ENCODE results near the gene TAS1R1. TPM values are rescaled to one million over a fixed set of nuclear protein-coding genes. Genes with fewer than 3 reads are reported as not detected.

The TAS1R1 gene
- not detected in 2 replicates for total RNA-seq

DNA sequence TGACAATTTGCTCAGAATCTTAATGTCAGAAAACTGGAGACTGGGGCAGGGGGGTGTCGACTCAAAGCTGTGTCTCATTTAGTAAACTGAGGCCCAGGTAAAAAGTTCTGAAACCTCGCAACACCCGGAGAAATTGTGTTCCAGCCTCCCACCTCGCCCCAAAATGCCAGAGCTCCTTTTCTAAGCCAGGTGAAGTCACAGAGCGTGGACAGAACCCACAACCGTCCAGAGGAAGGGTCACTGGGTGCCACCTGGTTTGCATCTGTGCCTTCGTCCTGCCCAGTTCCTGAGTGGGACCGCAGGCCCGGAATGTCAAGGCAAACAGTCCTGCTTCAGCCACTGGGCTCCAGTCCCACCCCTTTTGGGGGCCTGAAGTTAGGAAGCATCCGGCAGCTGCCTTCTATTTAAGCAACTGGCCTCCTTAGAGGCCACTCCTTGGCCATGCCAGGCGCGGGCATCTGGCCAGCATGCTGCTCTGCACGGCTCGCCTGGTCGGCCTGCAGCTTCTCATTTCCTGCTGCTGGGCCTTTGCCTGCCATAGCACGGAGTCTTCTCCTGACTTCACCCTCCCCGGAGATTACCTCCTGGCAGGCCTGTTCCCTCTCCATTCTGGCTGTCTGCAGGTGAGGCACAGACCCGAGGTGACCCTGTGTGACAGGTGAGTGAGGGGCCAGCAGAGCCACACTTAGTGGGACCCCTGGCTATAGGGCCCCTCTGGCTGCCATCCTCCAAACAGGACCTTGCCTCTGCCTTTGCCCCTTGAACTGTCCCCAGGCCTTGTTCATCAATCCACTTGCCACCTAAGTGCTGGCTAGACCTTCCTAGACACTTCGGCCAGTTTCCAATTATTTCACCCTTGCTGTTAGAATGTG is at the start of gene TAS1R1:
TSS of gene TAS1R1 (plus strand) at position 401 of the 872 bp plus-strand sequence. CDS start at position 468, 67 bp downstream.
- intact Hi-C loops (cut with micrococcal nuclease) = loop anchor here (1.0 to 2.0 kb wide), 10 partner anchors 24 to 561 kb away; partner anchors contain the start of genes DNAJC11, PHF13, RNF207 and RPL22

DNA sequence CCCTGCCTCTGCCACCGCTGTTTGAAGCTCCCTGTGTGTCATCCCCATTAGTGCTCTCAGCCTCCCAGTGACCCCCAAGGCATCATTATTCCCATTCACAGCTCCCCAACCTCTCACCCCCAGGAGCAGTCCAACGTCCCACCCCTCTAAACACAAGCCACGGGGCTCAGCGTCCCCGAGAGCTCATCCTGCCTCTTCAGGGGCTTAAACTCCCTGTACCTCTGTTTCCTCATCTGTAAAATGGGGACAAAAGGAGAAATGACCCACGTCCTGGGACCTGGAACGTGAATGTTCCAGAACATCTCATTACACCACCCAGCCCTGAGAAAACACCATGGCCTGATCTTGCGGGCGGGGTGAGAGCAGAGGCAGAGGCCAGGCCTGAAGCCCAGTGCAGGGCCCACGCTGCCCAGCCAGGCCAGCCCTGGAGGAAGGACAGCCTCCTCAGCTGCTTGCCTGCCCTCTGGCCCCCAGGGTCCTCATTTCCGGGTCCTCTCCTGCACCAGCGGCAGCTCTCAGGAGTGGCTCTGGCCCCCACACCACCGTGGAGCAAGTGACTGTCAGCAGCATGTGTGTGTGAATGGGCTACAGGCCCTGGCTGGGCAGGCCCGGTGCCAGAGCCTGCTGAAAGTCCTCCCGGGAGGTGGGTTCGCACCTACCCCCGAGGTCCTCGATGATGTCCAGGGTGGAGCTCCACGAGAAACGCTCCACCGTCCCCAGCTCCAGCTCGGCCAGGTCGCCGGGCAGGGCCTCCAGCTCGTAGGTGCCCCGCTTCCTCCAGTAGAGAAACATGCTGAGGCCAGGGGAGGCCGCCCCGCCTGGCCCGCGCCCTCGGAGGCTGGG is 49.5 kb upstream of the TAS1R1 start:
- intact Hi-C loops (cut with micrococcal nuclease) = no loop called here

DNA sequence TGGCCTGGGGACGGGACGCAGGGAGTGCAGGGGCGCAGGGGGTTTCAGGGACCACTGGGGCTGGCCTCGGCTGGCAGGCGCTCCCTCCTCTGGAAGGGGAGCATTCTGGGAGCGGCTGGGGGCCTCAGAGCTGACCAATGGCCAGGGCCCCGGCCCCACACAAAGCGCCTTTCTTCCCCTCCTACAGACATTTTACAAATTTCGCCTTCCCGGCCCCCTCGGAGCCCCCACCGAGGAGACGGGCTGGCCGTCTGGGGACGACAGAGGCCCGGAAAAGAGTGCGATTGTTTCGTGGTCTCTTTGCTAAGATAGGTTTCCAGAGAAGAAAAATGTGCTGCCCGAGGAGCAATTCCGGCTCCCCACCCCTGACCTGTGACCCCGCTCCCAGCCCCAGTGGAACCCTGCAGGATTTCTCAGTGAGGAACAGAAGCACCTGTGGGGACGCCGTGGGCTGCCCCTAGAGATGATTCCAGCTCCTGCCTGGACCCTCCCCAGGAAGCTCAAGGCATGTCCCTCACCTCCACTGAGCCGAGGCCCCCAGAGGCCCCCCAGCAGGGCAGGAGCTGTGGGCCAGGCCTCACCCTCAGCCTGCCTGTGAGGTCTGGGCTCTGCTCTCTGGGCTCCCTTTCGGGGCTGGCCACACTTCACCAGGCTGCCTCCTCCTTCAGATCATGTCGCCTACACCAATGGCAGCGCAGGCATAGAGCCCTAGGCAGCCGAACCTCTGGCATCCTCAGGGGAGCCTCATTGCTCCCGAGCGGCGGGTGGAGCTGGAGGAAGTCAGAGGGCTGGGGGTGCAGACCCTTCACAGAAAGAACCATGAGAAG is 48.7 kb upstream of the TAS1R1 start:
- intact Hi-C loops (cut with micrococcal nuclease) = no loop called here

DNA sequence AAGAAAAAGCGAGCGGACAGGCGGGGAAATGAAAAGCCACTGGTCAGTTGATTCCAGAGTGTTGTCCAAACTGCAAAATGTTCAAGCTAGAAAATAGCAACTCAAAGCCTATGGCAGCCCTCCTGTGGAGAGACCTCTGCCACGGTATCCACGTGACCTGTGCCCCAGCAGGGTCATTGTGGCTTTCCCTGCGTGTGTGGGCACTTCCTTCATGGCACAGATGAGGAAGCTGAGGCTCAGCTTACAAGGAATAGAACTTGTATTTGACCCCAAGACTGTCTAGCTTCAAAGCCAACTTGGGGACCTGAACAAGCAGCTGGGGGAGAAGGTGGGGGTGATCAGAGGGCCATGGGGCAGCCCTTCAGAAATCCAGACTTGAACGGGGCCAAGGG is 48.1 kb upstream of the TAS1R1 start:
- intact Hi-C loops (cut with micrococcal nuclease) = no loop called here

DNA sequence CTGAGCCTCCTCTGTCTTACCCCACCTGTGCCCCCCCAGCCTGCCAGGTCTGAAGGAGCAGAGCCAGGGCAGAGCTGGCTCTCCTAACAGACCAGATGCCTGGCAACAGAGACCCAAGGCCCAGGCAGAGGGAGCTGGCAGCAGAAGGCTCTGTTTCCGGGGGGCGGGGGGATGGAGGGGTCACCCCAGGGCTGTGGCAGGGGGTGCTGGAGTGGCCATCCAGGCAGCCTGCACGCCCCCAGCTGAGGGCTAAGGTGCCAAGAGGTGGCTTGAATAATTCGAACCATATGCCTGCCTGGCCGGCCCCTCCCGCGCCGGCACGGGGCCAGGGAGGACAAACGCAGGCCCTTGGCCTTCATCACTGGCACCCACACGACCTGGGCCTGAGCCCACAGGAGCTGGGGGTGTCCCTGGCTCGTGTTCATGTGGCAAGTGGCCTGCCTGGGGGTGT is 47.6 kb upstream of the TAS1R1 start:
- intact Hi-C loops (cut with micrococcal nuclease) = no loop called here

DNA sequence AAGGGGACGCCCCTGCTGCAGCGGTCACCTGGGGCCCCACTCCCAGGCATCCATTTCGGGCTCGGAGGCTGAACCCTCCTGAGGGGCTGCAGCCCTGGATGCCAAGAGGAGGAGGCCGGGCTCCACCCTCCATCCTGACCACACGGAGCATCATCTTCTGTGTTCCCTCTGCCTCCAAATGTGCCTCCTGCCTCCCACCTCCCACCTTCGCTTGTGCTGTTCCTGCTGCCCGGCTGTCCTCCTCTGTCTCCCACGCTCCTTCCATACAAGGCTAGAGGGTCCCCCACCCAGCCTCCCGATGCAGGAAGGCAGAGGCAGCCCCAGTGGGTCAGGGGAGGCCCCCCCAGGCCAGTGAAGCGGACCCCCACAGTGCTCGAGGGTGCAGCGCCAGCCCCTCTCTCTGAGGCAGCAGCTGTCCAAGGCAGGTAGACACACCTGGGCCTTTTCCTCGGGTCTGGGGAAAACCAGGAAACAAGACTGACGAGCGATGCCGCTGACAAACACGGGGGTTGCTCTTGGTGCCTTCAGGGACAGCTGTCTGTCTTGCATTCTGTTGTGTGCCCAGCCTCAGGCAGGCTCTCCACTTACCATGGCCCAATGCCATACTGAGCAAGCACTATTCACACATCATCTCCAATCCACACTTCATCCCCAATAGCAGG is 46.8 kb upstream of the TAS1R1 start:
- intact Hi-C loops (cut with micrococcal nuclease) = no loop called here

DNA sequence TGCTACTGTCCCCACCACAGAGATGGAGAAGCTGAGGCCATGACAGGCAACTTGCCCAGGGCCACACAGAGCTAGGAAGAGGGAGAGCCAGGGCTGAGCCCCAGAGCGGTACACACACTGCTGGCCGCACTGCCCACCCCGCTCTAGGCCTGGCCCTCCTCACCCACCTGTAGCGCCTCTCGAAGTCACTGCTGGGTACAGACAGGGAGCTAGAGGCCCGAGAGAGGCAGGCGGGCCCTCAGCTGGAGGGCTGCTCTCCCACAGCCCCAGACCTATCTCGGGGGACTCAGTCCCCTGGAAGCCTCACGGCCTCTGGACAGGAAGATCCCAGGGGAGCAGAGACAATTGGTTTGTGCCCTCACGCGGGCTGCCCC is 46.3 kb upstream of the TAS1R1 start:
- intact Hi-C loops (cut with micrococcal nuclease) = no loop called here

DNA sequence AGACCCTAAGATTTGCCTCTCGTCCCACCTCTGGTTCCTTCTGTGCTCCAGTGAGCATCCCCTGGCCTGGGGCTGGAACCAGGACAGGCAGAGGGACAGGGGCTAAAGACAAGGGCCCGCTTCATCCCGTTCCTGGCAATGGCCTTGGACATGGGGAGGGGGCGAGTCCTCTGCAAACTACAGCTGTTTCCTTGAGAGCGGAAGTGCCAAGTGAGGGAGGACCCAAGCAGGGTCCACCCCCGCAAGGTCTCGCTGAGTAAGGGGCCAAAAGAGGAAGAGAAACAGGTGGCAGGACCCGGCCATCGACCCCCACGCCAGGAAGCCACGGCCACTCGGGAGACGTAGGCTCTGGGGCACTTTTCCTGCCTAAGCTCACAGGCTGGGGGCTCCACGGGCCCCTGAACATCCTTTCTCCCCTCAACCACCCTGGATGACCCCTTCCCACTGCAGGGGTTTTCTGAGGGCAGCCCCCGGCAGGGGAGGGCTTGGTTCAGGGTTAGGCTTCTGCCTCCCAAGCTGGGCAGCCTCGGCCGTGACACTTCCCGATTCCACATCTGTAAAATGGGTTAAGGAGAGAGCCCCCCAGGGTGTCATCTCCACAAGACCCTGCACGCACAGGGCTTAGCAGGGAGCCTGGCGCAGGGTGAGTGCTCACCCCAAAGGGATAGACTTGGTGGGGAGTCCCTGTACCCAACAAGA is 45.7 kb upstream of the TAS1R1 start:
- intact Hi-C loops (cut with micrococcal nuclease) = no loop called here

DNA sequence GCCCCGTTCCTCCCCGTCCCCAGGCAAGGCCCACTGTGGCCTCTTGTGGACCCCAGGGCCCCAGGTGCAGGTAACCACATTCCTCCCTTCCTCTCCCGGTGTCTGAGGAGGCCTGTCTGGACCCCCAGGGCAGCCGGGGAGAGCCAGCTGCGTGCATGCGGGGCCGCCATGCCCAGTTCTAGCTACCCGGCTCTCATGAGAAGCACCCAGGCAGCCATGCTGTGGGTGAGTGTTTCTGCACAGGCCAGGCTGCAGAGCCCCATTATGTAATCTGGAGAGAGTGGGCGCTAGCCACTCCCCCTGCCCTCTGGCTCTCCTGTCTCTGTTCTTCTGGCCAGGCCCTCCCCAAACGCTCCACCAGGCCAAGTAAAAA is 45.2 kb upstream of the TAS1R1 start:
- intact Hi-C loops (cut with micrococcal nuclease) = no loop called here

DNA sequence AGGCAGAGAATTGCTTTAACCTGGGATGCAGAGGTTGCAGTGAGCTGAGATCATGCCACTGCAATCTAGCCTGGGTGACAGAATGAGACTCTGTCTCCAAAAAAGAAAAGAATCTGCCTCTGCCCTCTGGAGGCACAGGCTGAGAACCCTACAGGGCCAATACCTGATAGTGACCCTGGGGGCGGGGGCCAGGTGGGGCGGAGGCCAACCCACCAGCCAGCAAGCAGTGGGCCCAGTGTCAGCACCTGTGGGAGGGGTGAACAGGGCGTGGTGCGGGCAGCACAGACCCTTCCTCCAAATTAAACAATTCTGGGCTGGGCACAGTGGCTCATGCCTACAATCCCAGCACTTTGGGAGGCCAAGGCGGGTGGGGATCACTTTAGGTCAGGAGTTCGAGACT is 44.6 kb upstream of the TAS1R1 start:
- intact Hi-C loops (cut with micrococcal nuclease) = no loop called here

DNA sequence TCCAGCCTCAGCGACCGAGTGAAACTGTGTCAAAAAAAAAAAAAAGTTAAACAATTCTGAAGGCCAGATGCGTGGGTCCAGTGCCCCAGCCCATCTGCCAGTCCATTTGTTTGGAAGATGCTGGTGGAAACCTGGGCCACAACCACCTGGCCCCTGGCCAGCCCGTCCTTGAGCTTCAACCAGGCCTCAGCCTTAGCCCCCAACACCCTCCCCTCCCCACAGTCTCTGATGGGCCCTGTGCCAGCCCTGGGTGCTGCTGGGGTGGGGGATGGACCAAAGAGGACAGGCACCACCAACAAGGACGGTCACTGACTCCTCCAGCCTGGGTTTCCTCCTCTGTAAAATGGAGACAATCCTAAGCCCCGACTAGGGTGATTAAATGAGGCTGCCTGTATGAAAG is 44.1 kb upstream of the TAS1R1 start:
- intact Hi-C loops (cut with micrococcal nuclease) = no loop called here

DNA sequence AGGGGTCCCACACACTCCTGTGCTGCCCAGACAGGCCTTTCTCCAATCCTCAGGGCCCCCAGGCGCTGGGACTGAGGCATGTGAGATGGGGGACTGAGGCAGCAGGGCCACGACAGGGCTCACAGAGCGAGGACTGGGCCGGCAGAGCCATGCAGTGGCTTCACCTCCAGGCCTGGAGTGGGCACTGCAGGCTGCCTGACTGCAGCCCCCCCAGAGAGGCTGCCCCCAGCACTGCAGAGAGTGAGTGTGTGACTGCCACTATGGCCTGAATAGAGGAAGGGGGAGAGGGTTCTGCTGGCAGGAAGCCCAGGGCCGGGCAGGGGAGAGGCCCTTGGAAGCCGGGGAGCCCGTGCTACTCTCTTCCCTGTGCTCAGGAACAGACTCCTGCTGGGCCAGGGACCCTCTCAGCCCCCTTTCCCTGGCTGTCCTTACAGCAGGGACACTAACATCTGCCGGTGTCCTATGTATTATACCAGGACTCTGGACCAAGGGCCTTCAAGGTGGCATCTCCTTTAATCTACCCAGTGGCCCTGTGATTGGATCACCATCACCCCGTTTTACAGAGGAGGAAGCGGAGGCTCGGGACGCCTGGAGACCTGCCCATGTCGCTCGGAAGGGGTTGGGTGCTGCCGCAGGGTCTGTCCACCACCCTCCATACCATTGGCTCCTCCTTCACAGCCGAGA is 43.4 kb upstream of the TAS1R1 start:
- intact Hi-C loops (cut with micrococcal nuclease) = no loop called here

DNA sequence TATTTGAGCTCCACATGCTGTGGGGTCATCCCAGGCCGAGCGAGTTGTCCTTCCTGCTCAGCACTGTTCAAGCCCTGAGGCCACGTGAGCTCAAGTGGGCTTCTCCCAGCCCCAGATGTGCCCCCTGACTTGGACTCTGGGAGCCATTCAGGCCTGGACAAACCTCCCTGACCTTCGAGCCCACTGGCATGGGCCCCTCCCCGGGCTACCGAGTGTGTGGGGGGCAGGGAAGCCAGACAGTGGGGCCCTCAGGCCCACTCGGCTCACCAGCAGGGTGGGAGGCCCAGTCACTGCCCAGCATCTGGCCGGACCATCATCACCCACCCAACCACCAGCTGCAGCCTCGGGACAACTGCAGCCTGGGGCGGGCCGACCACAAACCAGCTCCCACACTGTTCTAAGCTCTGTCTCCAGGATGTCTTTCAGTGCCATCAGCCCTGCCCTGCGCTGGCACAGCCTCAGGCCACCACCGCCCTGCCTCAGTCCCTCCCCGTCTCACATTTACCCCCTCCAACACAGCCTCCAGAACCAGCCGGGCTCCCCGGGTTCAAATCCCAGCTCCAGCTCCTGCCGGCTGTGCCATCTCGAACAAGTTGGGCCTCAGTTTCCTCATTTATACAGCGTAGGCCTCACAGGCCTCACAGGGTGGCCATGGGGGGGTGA is 42.7 kb upstream of the TAS1R1 start:
- intact Hi-C loops (cut with micrococcal nuclease) = no loop called here

DNA sequence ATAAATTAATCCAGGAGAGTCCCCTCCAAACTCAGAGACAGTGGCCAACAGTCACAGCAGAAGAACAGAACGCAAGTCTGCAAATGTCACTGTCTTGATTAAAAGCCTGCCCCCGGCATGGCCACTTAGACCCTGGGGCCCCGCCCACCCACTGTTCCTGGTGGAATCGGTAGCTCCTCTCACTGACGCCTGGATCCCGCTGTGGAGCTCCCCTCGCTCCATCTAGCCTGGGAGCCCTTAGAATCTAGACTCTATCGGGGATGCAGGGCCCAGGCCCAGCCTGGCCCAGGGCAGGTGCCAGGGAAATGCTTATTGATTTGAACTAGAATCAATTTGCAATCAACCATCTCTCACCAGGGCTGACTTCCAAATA is 42.2 kb upstream of the TAS1R1 start:
- intact Hi-C loops (cut with micrococcal nuclease) = no loop called here

DNA sequence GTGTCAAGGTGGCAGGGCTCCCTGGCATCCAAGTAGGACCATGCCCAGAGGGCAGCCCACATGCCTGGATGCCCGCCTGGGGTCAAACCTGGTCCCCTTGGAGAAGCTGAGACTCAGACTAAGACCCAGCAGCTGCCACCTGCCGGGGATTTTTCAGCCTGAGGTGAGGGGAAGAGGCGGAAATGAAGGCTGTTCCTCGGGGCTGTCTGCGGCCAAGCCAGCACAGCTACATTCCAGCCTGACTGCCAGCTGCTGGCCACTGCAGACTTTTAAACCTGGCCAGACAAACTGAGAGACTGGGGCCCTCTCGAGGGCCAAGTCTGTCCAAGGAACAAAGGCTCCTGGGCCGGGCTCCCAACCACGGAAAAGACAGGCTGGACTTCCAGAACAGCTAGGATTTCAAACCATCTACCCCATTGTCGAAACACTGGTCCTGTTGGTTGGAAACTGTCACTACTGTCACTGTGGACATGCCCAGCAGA is 41.7 kb upstream of the TAS1R1 start:
- intact Hi-C loops (cut with micrococcal nuclease) = no loop called here

DNA sequence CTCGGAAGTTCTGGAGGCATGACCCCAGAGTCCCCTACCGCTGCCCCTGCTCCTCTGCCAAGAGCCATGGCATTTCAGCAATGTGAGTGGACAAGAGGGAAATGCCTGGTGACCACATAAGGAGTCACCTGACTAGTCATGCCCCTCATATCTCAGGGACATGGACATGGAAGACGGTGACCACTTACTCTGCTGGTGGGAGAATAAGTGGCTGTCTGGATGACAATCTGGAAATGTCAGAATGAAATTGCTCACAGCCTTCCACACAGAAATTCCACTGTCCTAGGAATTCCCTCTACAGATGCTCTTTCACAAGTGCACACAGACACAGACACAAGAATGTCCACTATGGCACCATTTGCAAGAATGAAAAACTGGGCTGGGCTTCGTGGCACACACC is 39.3 kb upstream of the TAS1R1 start:
- intact Hi-C loops (cut with micrococcal nuclease) = no loop called here

DNA sequence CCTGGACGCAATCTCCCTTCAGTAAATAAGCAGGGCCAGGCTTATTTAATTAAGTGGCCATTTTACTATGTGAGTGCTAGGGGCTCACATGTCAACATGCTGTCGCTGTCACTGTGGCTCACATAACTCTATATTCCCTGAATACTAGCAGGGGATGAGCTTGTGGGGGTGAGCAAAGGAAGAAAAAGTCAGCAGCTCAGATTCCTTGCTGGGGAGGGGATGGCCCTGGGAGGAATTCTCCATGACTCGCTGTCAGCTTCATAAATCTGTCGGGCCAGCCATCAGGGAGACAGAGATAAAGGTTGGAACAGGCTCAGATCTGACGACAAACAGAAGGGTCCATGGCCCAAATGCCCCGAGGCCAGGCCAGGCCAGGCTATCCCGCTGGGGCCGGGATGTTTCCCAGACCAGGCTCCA is 37.7 kb upstream of the TAS1R1 start:
- intact Hi-C loops (cut with micrococcal nuclease) = no loop called here

DNA sequence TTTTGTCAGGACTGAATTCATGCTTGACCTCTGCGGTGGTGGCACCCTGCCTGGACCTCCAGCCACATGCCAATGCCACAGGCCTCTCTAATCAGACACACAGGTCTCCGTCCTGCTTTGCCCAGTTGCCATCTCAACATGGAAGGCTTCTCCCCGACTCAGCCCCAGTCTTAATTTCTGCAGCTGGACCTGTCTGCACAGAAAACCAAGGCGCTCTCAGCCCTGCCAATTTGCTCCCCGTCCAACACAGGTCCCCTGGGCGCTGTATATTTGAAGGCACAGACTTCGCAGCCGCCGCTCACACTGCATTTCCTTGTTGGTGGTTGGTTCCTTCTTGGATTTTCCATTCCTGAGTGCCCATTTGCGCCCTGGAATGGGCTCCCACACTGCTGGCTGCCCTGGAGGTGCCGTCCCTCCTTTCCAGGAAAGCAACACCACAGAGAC is 35.6 kb upstream of the TAS1R1 start:
- intact Hi-C loops (cut with micrococcal nuclease) = no loop called here

Data from T-helper 1 cell treated with Interleukin-12 subunit alpha and Interleukin-12 subunit beta and Interleukin-4 antibody, amounts not matched to agents 30 ng/mL and 1 ng/mL, for 36 hours (primary cell).